Right lobe of liver (tissue), 4 donors: ENCODE results near the gene ERBB4.

ENCODE experiments used
- CTCF ChIP-seq, 4 donors: fragments of 200-600 bp in 3 of 4; fragments of 450-650 bp in 1 of 4; IDR thresholded peaks; one replicate each; pipeline versions ENCODE4 v1.5.1 to v1.8.0; 2016 to 2022; ENCODE audit warnings: antibody characterized with exemption in 4 of 4, mild to moderate bottlenecking in 2 of 4
- POLR2A ChIP-seq: fragments of 450-650 bp; IDR thresholded peaks from one replicate; pipeline ENCODE4 v1.6.1; 2017; ENCODE audit warnings: antibody characterized with exemption, mild to moderate bottlenecking
- donor health status: DM: no; HTN: no; CAD: no.
- donor health status: DM: no; HTN: no; CAD: no.
- donor health status: DM: no; HTN: yes; CAD: no.

- TF ChIP-seq CTCF (IDR thresholded peaks at IDR 0.05) (no peak), POLR2A (no peak)
Measured at GRCh38 chr2:212208467-212208866, 330.1 kb downstream of the ERBB4 start.
